ENCODE measurements around the gene METRN.

- no peak for TF ChIP-seq CTCF (IDR thresholded peaks at IDR 0.05 in 4 of 5, conservative IDR thresholded peaks at IDR 0.05 in 1 of 5)
- TF ChIP-seq POLR2A (IDR thresholded peaks at IDR 0.05): no peak
These were observed 3.5 kb downstream of the METRN start for GRCh38 chr16:718389-718788.
